Endothelial cell (in vitro differentiated cells): Measurements from ENCODE around the gene TCERG1L. TPM values are rescaled to one million over a fixed set of nuclear protein-coding genes. Genes with fewer than 3 reads are reported as not detected.

Experiments used
- DNase-seq: peaks from one replicate; pipeline ENCODE4 v3.0.0; 2021; ENCODE audit warnings: low spot score
- H3K27ac Mint-ChIP-seq: one replicate; pipeline ENCODE4 v1.8.0; 2021; ENCODE audit warnings: mixed read lengths, inconsistent platforms; ENCODE audit not compliant: unreplicated experiment
- H3K27me3 Mint-ChIP-seq: one replicate; pipeline ENCODE4 v1.8.0; 2021; ENCODE audit warnings: mild to moderate bottlenecking, moderate library complexity, mixed read lengths, inconsistent platforms; ENCODE audit not compliant: unreplicated experiment
- H3K36me3 Mint-ChIP-seq: one replicate; pipeline ENCODE4 v1.8.0; 2021; ENCODE audit warnings: mild to moderate bottlenecking, low read depth, mixed read lengths, inconsistent platforms; ENCODE audit not compliant: unreplicated experiment
- H3K4me1 Mint-ChIP-seq: one replicate; pipeline ENCODE4 v1.8.0; 2021; ENCODE audit warnings: mild to moderate bottlenecking, mixed read lengths, inconsistent platforms; ENCODE audit not compliant: unreplicated experiment
- H3K4me3 Mint-ChIP-seq: one replicate; pipeline ENCODE4 v1.8.0; 2021; ENCODE audit warnings: mild to moderate bottlenecking, mixed read lengths, inconsistent platforms; ENCODE audit not compliant: unreplicated experiment
- H3K9me3 Mint-ChIP-seq: one replicate; pipeline ENCODE4 v1.8.0; 2021; ENCODE audit warnings: mixed read lengths, inconsistent platforms; ENCODE audit not compliant: unreplicated experiment
- CTCF ChIP-seq: fragments of 200-600 bp; sonication (generic); IDR thresholded peaks from one replicate; pipeline ENCODE4 v1.5.0; 2021; ENCODE audit warnings: antibody characterized with exemption; ENCODE audit not compliant: unreplicated experiment
- total RNA-seq: library from RNA; stranded (reverse); fragmentation: NEBNext Ultra II Directional; extraction: Animal tissue kit (Norgen Biotek cat#: 25700); gene quantifications from one replicate; pipeline ENCODE4 v1.2.1, GENCODE V29; 2021; ENCODE audit not compliant: unreplicated experiment

The TCERG1L gene
- total RNA-seq, 1 donor from 2014 or later, result not detected

GRCh38 chr10:131180740-131181415 is 130.6 kb downstream of the TCERG1L start:
- DNase-seq, result no peak
- Mint-ChIP-seq H3K4me3 (no peak overlapping the region), H3K4me1 (no peaks in the 10 kb centered on the region)

GRCh38 chr10:131180086-131180485 is 131.4 kb downstream of the TCERG1L start:
- Mint-ChIP-seq H3K36me3 (peaks cover 11% of the 10 kb centered on the region), H3K9me3 (peaks cover 47% of the 10 kb centered on the region), H3K4me1 (no peaks in the 10 kb centered on the region), H3K4me3 (no peak overlapping the region), H3K27ac (no peak overlapping the region), H3K27me3 (no peaks in the 10 kb centered on the region)
- TF ChIP-seq CTCF, result no peak
- DNase-seq, result no peak

More at GRCh38 chr10:131180740-131181415, 130.6 kb downstream of the TCERG1L start:
- Mint-ChIP-seq H3K36me3 (peaks cover 6% of the 10 kb centered on the region), H3K27me3 (no peaks in the 10 kb centered on the region), H3K9me3 (peaks cover 43% of the 10 kb centered on the region), H3K27ac (no peak overlapping the region)
- no peak for TF ChIP-seq CTCF

- no peak for DNase-seq
- TF ChIP-seq CTCF, result no peak
- Mint-ChIP-seq H3K27me3 (no peaks in the 10 kb centered on the region), H3K36me3 (peaks cover 15% of the 10 kb centered on the region), H3K9me3 (peaks cover 46% of the 10 kb centered on the region), H3K4me3 (no peak overlapping the region), H3K27ac (no peak overlapping the region), H3K4me1 (no peaks in the 10 kb centered on the region)
Observed at GRCh38 chr10:131179361-131179760, 132.2 kb downstream of the TCERG1L start.

- Mint-ChIP-seq H3K9me3 (peaks cover 40% of the 10 kb centered on the region), H3K4me1 (no peaks in the 10 kb centered on the region), H3K27me3 (no peaks in the 10 kb centered on the region), H3K4me3 (no peak overlapping the region), H3K36me3 (peaks cover 11% of the 10 kb centered on the region), H3K27ac (no peak overlapping the region)
- TF ChIP-seq CTCF, result no peak
- no peak for DNase-seq
Observed at GRCh38 chr10:131178521-131179331, 132.8 kb downstream of the TCERG1L start.
